HCT116 (cell line): ENCODE data around the gene LY6G6C. TPM values are rescaled to one million over a fixed set of nuclear protein-coding genes. Genes with fewer than 3 reads are reported as not detected.

ENCODE experiments used
- ATAC-seq: fragments of 200-7000 bp; cut with Tn5 transposase; 2 replicates; pipeline ENCODE4 v1.9.1; 2020; ENCODE audit warnings: mild to moderate bottlenecking, moderate library complexity
- BruUV-seq: library from RNA; stranded (reverse); fragments of 400-500 nt; replicated peaks from 2 replicates; lab custom pipeline; 2021; lab: Mats Ljungman, UMichigan
- CTCF ChIA-PET: fragments of 300-600 bp; sonication (Branson Sonifier 250); formaldehyde crosslinking; loops from one replicate; lab custom pipeline; 2021; ENCODE audit warnings: antibody characterized with exemption; lab: Charles Lee
- POLR2A ChIA-PET: fragments of 300-600, 350-600 bp; sonication (Branson Sonifier 250); formaldehyde crosslinking; loops from one replicate; lab custom pipeline; 2021; ENCODE audit warnings: antibody characterized with exemption; lab: Charles Lee
- RAD21 ChIA-PET, 2 experiments: fragments of 300-600 bp; sonication (Branson Sonifier 250); formaldehyde crosslinking; loops; one replicate each; lab custom pipeline; 2023; ENCODE audit warnings: low total read pairs in 2 of 2; ENCODE audit not compliant: uncharacterized antibody in 2 of 2, unreplicated experiment in 2 of 2, low non-redundant PET in 1 of 2; lab: Charles Lee
- DNase-seq: peaks from one replicate; pipeline ENCODE4 v3.0.0-alpha.2; 2010; ENCODE audit warnings: low read depth, low spot score
- H2AFZ ChIP-seq: fragments of 200-600 bp; shearing (Covaris generic), sonication (generic); 2 replicates; pipeline ENCODE4 v1.6.1; 2017; ENCODE audit warnings: low read depth, mixed run types, mixed read lengths, antibody characterized with exemption, low read length; ENCODE audit not compliant: poor library complexity, severe bottlenecking
- H3K27ac ChIP-seq: 2 replicates; pipeline ENCODE4 v1.5.1; 2012; ENCODE audit warnings: low read depth, low read length
- H3K27me3 ChIP-seq: fragments of 200-600 bp; sonication (generic); 2 replicates; pipeline ENCODE4 v1.6.1; 2016; ENCODE audit warnings: mixed run types, low read length, mixed read lengths; ENCODE audit not compliant: insufficient read depth
- H3K36me3 ChIP-seq, 2 experiments: fragments of 200-500 bp in 1 of 2; fragments of 200-600 bp in 1 of 2; sonication (Bioruptor generic) in 1 of 2; sonication (generic) in 1 of 2; 2 replicates each; pipeline versions ENCODE4 v1.5.1 to v1.6.1; 2014 to 2016; ENCODE audit warnings: low read length in 2 of 2, inconsistent platforms in 1 of 2, mixed read lengths in 1 of 2, mixed run types in 1 of 2; ENCODE audit not compliant: insufficient read depth in 2 of 2, control insufficient read depth in 1 of 2
- H3K4me1 ChIP-seq, 2 experiments: fragments of 200-600 bp in 1 of 2; sonication (generic) in 1 of 2; 2 replicates each; pipeline versions ENCODE4 v1.5.1 to v1.6.1; 2012 to 2017; ENCODE audit warnings: low read length in 2 of 2, inconsistent platforms in 1 of 2, mild to moderate bottlenecking in 1 of 2, mixed read lengths in 1 of 2, mixed run types in 1 of 2, moderate library complexity in 1 of 2; ENCODE audit not compliant: insufficient read depth in 2 of 2, control insufficient read depth in 1 of 2
- H3K4me2 ChIP-seq: fragments of 200-600 bp; sonication (generic); 2 replicates; pipeline ENCODE4 v1.6.1; 2017; ENCODE audit warnings: mixed run types, low read length, mixed read lengths
- H3K4me3 ChIP-seq, 2 experiments: fragments of 200-600 bp in 1 of 2; sonication (generic) in 1 of 2; replicated peaks in 1 of 2; 2 replicates each; pipeline ENCODE4 v1.5.1; 2011 to 2016; ENCODE audit warnings: low read length in 2 of 2, control low read depth in 1 of 2, low read depth in 1 of 2, mild to moderate bottlenecking in 1 of 2, mixed read lengths in 1 of 2, mixed run types in 1 of 2
- H3K79me2 ChIP-seq: fragments of 200-600 bp; sonication (generic); 2 replicates; pipeline ENCODE4 v1.6.1; 2017; ENCODE audit warnings: mild to moderate bottlenecking, mixed run types, low read length, moderate library complexity, mixed read lengths; ENCODE audit not compliant: insufficient read depth
- H3K9ac ChIP-seq: fragments of 200-600 bp; sonication (generic); 2 replicates; pipeline ENCODE4 v1.6.1; 2016; ENCODE audit warnings: low read length, mixed read lengths
- H3K9me2 ChIP-seq: fragments of 200-600 bp; sonication (generic), shearing (Covaris generic); 2 replicates; pipeline ENCODE4 v1.6.1; 2017; ENCODE audit warnings: mixed run types, mild to moderate bottlenecking, moderate library complexity; ENCODE audit not compliant: insufficient read depth
- H3K9me3 ChIP-seq, 2 experiments: fragments of 200-500 bp in 1 of 2; fragments of 200-600 bp in 1 of 2; sonication (Bioruptor generic) in 1 of 2; sonication (generic) in 1 of 2; 2 replicates each; pipeline ENCODE4 v1.6.1; 2014 to 2017; ENCODE audit warnings: low read length in 2 of 2, mixed read lengths in 2 of 2, inconsistent platforms in 1 of 2, low read depth in 1 of 2, mild to moderate bottlenecking in 1 of 2, mixed run types in 1 of 2, moderate library complexity in 1 of 2; ENCODE audit not compliant: control insufficient read depth in 1 of 2, insufficient read depth in 1 of 2
- H4K20me1 ChIP-seq: fragments of 200-600 bp; sonication (generic), shearing (Covaris generic); 2 replicates; pipeline ENCODE4 v1.6.1; 2017; ENCODE audit warnings: mixed run types, mild to moderate bottlenecking, moderate library complexity; ENCODE audit not compliant: insufficient read depth
- POLR2A ChIP-seq: IDR thresholded peaks from 2 replicates; pipeline ENCODE4 v1.7.0; 2011; ENCODE audit warnings: borderline replicate concordance; ENCODE audit not compliant: insufficient read depth, insufficient read length; ENCODE audit errors: extremely low read depth
- POLR2AphosphoS5 ChIP-seq: IDR thresholded peaks from 2 replicates; pipeline ENCODE4 v1.6.1; 2011; ENCODE audit warnings: mild to moderate bottlenecking, low read depth, low read length, moderate library complexity
- RAD21 ChIP-seq: IDR thresholded peaks from 2 replicates; pipeline ENCODE4 v1.6.1; 2012; ENCODE audit warnings: low read depth, mild to moderate bottlenecking
- YY1 ChIP-seq: IDR thresholded peaks from 2 replicates; pipeline ENCODE4 v1.6.1; 2011; ENCODE audit warnings: low read length, low read depth, moderate library complexity, mild to moderate bottlenecking; ENCODE audit not compliant: insufficient replicate concordance; ENCODE audit errors: extremely low read depth
- ZFX ChIP-seq: fragments of 450-650 bp; IDR thresholded peaks from 2 replicates; pipeline ENCODE4 v1.6.1; 2017
- intact Hi-C: fragments of 100-400 bp; cut with micrococcal nuclease; formaldehyde crosslinking; loops from 2 replicates; pipeline ENCODE4 v1.10.0; 2022
- total RNA-seq: library from RNA; stranded (reverse); gene quantifications from one replicate; pipeline ENCODE4 v1.2.1, GENCODE V29; 2021; ENCODE audit not compliant: unreplicated experiment
- TF ChIP-seq, protein P1 (sequence below): IDR thresholded peaks from 2 replicates; pipeline ENCODE4 v1.6.1; 2011; ENCODE audit warnings: mild to moderate bottlenecking, low read length, moderate library complexity; ENCODE audit not compliant: insufficient replicate concordance; ENCODE audit errors: extremely low read depth

LY6G6C gene
- total RNA-seq, 1 experiment from 2014 or later = 0.54 TPM

DNA sequence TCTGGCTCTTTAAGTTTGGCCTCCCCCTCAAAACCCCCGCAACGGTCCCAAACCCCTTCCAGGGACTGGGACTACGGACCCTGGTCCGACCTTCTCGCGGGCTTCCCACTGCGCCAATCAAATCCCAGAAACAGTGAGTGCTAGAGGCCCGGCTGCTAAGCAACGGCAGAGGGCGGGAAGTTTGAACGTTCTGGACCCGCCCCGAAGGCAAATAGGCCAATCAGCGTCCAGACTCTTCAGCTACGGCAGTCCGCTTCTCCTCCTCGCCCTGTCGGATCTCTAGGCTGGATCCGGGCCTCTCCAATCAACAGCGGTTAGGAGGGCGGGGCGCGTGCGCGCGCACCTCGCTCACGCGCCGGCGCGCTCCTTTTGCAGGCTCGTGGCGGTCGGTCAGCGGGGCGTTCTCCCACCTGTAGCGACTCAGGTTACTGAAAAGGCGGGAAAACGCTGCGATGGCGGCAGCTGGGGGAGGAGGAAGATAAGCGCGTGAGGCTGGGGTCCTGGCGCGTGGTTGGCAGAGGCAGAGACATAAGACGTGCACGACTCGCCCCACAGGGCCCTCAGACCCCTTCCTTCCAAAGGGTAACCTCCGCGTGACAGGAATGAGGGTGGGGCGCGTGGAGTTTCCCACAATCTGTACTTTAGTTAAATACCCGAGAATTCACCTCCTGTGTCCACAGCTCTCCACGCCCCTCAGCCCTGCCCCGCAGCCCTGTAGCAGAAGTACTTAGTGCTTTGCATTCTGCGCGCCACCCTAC is 18.3 kb upstream of the LY6G6C start, which contains the start of gene MSH5:
TSS of gene MSH5 (plus strand) at position 367 of the 758 bp plus-strand sequence. CDS start 462 bp downstream, outside the sequence.
- ChIA-PET CTCF (interaction anchor here (1.0 to 3.6 kb wide), 5 partner anchors 10 to 59 kb away, joined by 3 to 25 read pairs (median 9); partner anchors contain the start of genes DDAH2 and LY6G5C), POLR2A (interaction anchor here (1.1 to 4.3 kb wide), 11 partner anchors 10 to 123 kb away, joined by 3 to 21 read pairs (median 4); partner anchors contain the start of genes ABHD16A, BAG6, C6orf47 and GPANK1)
- intact Hi-C loops = loop anchor here (1.0 to 5.0 kb wide), 4 partner anchors 37 to 193 kb away; partner anchors contain the start of genes ABHD16A, CSNK2B, LY6G5B and NFKBIL1

More for the DNA sequence above, 18.3 kb upstream of the LY6G6C start, which contains the start of gene MSH5:
- H3K27ac ChIP-seq = peak within 1 kb of the TSS; percentile 99
- H3K4me1 ChIP-seq = peaks cover 35 to 51% of the 10 kb centered on the region in 2 experiments
- RAD21 ChIA-PET = interaction anchor here (0.6 to 1.2 kb wide), 2 partner anchors 30 to 43 kb away, joined by 3 read pairs; no protein-coding TSS in a partner anchor
- H3K36me3 ChIP-seq = peaks cover 16 to 27% of the 10 kb centered on the region in 2 experiments; a peak in 3 of 4 replicates
- peak within 1 kb of the TSS; percentile 99 for H3K9ac ChIP-seq
- no peaks in the 10 kb centered on the region for H4K20me1 ChIP-seq
- DNase-seq (peak; percentile 99), ATAC-seq (peak; percentile 86)
- TF ChIP-seq POLR2AphosphoS5 (peak; percentile 80), RAD21 (no peak), YY1 (peak; percentile 54), ZFX (no peak), POLR2A (peak; percentile 39)
- TF ChIP-seq, protein P1, sequence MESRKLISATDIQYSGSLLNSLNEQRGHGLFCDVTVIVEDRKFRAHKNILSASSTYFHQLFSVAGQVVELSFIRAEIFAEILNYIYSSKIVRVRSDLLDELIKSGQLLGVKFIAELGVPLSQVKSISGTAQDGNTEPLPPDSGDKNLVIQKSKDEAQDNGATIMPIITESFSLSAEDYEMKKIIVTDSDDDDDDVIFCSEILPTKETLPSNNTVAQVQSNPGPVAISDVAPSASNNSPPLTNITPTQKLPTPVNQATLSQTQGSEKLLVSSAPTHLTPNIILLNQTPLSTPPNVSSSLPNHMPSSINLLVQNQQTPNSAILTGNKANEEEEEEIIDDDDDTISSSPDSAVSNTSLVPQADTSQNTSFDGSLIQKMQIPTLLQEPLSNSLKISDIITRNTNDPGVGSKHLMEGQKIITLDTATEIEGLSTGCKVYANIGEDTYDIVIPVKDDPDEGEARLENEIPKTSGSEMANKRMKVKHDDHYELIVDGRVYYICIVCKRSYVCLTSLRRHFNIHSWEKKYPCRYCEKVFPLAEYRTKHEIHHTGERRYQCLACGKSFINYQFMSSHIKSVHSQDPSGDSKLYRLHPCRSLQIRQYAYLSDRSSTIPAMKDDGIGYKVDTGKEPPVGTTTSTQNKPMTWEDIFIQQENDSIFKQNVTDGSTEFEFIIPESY = peak; percentile 81
- H3K9me2 ChIP-seq = no peaks in the 10 kb centered on the region
- H3K4me3 ChIP-seq = peak within 1 kb of the TSS; percentile 86 to 92
- peak within 1 kb of the TSS; percentile 97 for H3K4me2 ChIP-seq
- BruUV-seq = TSS peak; percentile 79
- H3K27me3 ChIP-seq = no peaks in the 10 kb centered on the region
- no peaks in the 10 kb centered on the region for H3K9me3 ChIP-seq
- H3K79me2 ChIP-seq = peaks cover 40% of the 10 kb centered on the region
- no peak within 1 kb of the TSS for H2AFZ ChIP-seq
